PC-3 (cell line): ENCODE data around the gene NEXN. TPM values are rescaled to one million over a fixed set of nuclear protein-coding genes. Genes with fewer than 3 reads are reported as not detected.
A peak's percentile ranks its signal among the peaks of the same experiment; 100 is the strongest.

ENCODE experiments used
- ATAC-seq: fragments of 200-7000 bp; cut with Tn5 transposase; 2 replicates; pipeline ENCODE4 v1.9.1; 2020; ENCODE audit warnings: mild to moderate bottlenecking, moderate library complexity
- BruUV-seq: library from RNA; stranded (reverse); fragments of 400-500 nt; replicated peaks from 2 replicates; lab custom pipeline; 2021; lab: Mats Ljungman, UMichigan
- CTCF ChIA-PET: fragments of 300-600 bp; sonication (Branson Sonifier 250); formaldehyde crosslinking; loops from one replicate; lab custom pipeline; 2022; ENCODE audit warnings: antibody characterized with exemption; lab: Charles Lee
- POLR2A ChIA-PET: fragments of 300-600 bp; sonication (Branson Sonifier 250); formaldehyde crosslinking; loops from one replicate; lab custom pipeline; 2022; ENCODE audit warnings: antibody characterized with exemption; ENCODE audit not compliant: unreplicated experiment; lab: Charles Lee
- DNase-seq: peaks from one replicate; pipeline ENCODE4 v3.0.0-alpha.2; 2015
- H2AFZ ChIP-seq: fragments of 300-600 bp; sonication (generic); 2 replicates; pipeline ENCODE4 v1.6.0; 2016; ENCODE audit warnings: antibody characterized with exemption, low read length
- H3F3A ChIP-seq: fragments of 300-600 bp; sonication (generic); one replicate; pipeline ENCODE4 v1.6.0; 2017; ENCODE audit warnings: antibody characterized with exemption, low read length, control low read depth, mild to moderate bottlenecking; ENCODE audit not compliant: unreplicated experiment
- H3K27ac ChIP-seq: fragments of 300-600 bp; sonication (generic); 2 replicates; pipeline ENCODE4 v1.5.1; 2016; ENCODE audit warnings: mild to moderate bottlenecking, low read length
- H3K27me3 ChIP-seq: fragments of 300-600 bp; sonication (generic); 2 replicates; pipeline ENCODE4 v1.6.1; 2016; ENCODE audit warnings: low read length, mixed read lengths
- H3K36me3 ChIP-seq: fragments of 300-600 bp; sonication (generic); 2 replicates; pipeline ENCODE4 v1.6.1; 2016; ENCODE audit warnings: low read depth, mixed run types, low read length, mixed read lengths
- H3K4me1 ChIP-seq: fragments of 300-600 bp; sonication (generic); 2 replicates; pipeline ENCODE4 v1.5.1; 2016; ENCODE audit warnings: low read length; ENCODE audit not compliant: insufficient read depth
- H3K4me2 ChIP-seq: fragments of 300-600 bp; sonication (generic); 2 replicates; pipeline ENCODE4 v1.6.0; 2016; ENCODE audit warnings: low read length
- H3K4me3 ChIP-seq: fragments of 300-600 bp; sonication (generic); 2 replicates; pipeline ENCODE4 v1.5.1; 2016; ENCODE audit warnings: mild to moderate bottlenecking, low read length, mixed read lengths
- H3K79me2 ChIP-seq: fragments of 300-600 bp; sonication (generic); 2 replicates; pipeline ENCODE4 v1.6.1; 2017; ENCODE audit warnings: low read length, mixed read lengths
- H3K9ac ChIP-seq: fragments of 300-600 bp; sonication (generic); 2 replicates; pipeline ENCODE4 v1.6.0; 2016; ENCODE audit warnings: mild to moderate bottlenecking, low read length
- H3K9me2 ChIP-seq: fragments of 300-600 bp; sonication (generic); replicated peaks from 2 replicates; pipeline ENCODE4 v1.6.1; 2016; ENCODE audit warnings: mixed run types, low read length, mixed read lengths
- H3K9me3 ChIP-seq: fragments of 300-600 bp; sonication (generic); 2 replicates; pipeline ENCODE4 v1.6.1; 2016; ENCODE audit warnings: low read length, mixed read lengths
- H4K20me1 ChIP-seq: fragments of 300-600 bp; sonication (generic); 2 replicates; pipeline ENCODE4 v1.6.1; 2016; ENCODE audit warnings: low read length, mixed read lengths
- EZH2 ChIP-seq: fragments of 300-600 bp; sonication (generic); IDR thresholded peaks from one replicate; pipeline ENCODE4 v1.6.1; 2017; ENCODE audit warnings: antibody characterized with exemption, mild to moderate bottlenecking, low read length; ENCODE audit not compliant: unreplicated experiment
- EZH2phosphoT487 ChIP-seq: fragments of 300-600 bp; sonication (generic); IDR thresholded peaks from 2 replicates; pipeline ENCODE4 v1.6.1; 2018; ENCODE audit warnings: mild to moderate bottlenecking, antibody characterized with exemption, low read length, borderline replicate concordance
- intact Hi-C: fragments of 100-400 bp; cut with micrococcal nuclease; formaldehyde crosslinking; loops from 2 replicates; pipeline ENCODE4 v1.9.0; 2023
- total RNA-seq: library from RNA; depleted of rRNA; stranded (reverse); fragments of >200 nt; gene quantifications from 2 replicates; pipeline ENCODE4 v1.2.3, GENCODE V29; 2014
- TF ChIP-seq, protein P1 (sequence below): fragments of 300-600 bp; sonication (generic); conservative IDR thresholded peaks from 2 replicates; pipeline ENCODE4 v1.5.1; 2017; ENCODE audit warnings: antibody characterized with exemption, low read depth, mild to moderate bottlenecking, low read length

The NEXN gene
- total RNA-seq, 1 experiment from 2014 or later: 3.5 TPM

DNA sequence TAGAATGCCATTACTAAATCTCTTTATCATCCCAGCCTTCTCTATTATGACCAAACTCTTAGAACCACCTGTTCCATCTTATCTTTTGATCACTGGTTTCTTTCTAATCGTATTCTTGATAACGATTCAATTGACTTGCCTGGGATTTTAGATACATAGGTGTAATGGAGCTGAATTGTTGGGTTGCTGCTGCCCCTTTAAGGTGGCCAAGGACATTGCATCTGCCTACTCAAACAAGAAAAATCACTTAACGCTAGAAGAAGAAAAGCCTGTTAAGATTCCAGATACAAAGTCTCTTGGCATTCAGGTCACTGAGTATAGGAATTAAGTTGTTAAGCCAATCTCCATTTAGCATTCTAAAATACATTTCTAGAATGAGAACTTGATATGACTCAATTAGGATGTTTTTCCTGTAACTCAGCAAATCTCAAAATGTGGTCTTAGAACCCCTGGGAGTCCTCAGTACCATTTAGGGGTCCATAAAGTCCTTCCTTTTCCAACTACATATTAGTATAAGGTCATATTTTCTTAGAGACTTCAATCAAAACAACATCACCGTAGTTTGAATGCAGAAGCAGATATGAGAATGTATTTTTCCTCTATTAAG is 12.4 kb downstream of the NEXN start:
- Histone ChIP-seq H3F3A (no peaks in the 10 kb centered on the region), H3K36me3 (no peaks in the 10 kb centered on the region), H4K20me1 (no peaks in the 10 kb centered on the region), H3K4me1 (peaks cover 10% of the 10 kb centered on the region), H3K27me3 (no peaks in the 10 kb centered on the region), H3K9me3 (no peaks in the 10 kb centered on the region), H3K9me2 (no peaks in the 10 kb centered on the region), H3K9ac (no peak overlapping the region), H3K27ac (no peak overlapping the region), H3K79me2 (no peaks in the 10 kb centered on the region), H3K4me3 (no peak overlapping the region), H3K4me2 (no peak overlapping the region), H2AFZ (no peak overlapping the region)
- no TSS peak for BruUV-seq
- peak; percentile 85 for ATAC-seq
- TF ChIP-seq, protein P1, sequence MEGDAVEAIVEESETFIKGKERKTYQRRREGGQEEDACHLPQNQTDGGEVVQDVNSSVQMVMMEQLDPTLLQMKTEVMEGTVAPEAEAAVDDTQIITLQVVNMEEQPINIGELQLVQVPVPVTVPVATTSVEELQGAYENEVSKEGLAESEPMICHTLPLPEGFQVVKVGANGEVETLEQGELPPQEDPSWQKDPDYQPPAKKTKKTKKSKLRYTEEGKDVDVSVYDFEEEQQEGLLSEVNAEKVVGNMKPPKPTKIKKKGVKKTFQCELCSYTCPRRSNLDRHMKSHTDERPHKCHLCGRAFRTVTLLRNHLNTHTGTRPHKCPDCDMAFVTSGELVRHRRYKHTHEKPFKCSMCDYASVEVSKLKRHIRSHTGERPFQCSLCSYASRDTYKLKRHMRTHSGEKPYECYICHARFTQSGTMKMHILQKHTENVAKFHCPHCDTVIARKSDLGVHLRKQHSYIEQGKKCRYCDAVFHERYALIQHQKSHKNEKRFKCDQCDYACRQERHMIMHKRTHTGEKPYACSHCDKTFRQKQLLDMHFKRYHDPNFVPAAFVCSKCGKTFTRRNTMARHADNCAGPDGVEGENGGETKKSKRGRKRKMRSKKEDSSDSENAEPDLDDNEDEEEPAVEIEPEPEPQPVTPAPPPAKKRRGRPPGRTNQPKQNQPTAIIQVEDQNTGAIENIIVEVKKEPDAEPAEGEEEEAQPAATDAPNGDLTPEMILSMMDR: peak; percentile 93
- TF ChIP-seq EZH2phosphoT487: no peak
- POLR2A ChIA-PET: no interaction called here
- DNase-seq: peak; percentile 69
- intact Hi-C loops: loop anchor here (1.0 to 5.0 kb wide), 5 partner anchors 27 to 752 kb away; partner anchors contain the start of gene USP33
- CTCF ChIA-PET: no interaction called here

DNA sequence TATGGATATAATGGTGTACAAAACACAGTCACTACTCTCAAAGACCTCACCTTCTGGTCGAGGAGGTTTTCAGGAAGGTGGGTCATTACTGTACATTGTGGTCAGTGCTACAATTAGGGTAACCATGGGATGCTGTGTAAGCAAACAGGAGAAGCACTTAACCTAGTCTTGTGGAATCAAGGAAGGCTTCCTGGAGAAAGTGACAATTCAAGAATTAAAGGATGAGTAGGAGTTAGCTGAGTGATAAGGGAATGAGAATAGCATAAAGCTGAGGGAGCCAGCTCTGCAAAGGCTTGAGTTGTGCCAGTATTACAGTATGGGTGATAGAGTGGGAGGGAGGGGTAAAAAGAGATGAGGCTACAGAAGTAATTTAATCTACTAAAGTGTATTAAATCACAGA is 17.2 kb downstream of the NEXN start:
- ChIA-PET CTCF (no interaction called here), POLR2A (no interaction called here)
- TF ChIP-seq, protein P1: no peak
- no peak for TF ChIP-seq EZH2
- no peak for TF ChIP-seq EZH2phosphoT487
- ATAC-seq (no peak), DNase-seq (no peak)
- H3F3A ChIP-seq: no peaks in the 10 kb centered on the region
- H2AFZ ChIP-seq: no peak overlapping the region
- no peaks in the 10 kb centered on the region for H3K9me2 ChIP-seq
- no TSS peak for BruUV-seq
- H3K9me3 ChIP-seq: no peaks in the 10 kb centered on the region
- H4K20me1 ChIP-seq: no peaks in the 10 kb centered on the region
- no peak overlapping the region for H3K27ac ChIP-seq
- H3K4me2 ChIP-seq: no peak overlapping the region
- H3K27me3 ChIP-seq: no peaks in the 10 kb centered on the region
- H3K9ac ChIP-seq: no peak overlapping the region
- H3K79me2 ChIP-seq: no peaks in the 10 kb centered on the region
- H3K4me1 ChIP-seq: peaks cover under 1% of the 10 kb centered on the region; the same call in 1 of the 2 replicates
- intact Hi-C loops: no loop called here
- no peak overlapping the region for H3K4me3 ChIP-seq
- H3K36me3 ChIP-seq: no peaks in the 10 kb centered on the region

DNA sequence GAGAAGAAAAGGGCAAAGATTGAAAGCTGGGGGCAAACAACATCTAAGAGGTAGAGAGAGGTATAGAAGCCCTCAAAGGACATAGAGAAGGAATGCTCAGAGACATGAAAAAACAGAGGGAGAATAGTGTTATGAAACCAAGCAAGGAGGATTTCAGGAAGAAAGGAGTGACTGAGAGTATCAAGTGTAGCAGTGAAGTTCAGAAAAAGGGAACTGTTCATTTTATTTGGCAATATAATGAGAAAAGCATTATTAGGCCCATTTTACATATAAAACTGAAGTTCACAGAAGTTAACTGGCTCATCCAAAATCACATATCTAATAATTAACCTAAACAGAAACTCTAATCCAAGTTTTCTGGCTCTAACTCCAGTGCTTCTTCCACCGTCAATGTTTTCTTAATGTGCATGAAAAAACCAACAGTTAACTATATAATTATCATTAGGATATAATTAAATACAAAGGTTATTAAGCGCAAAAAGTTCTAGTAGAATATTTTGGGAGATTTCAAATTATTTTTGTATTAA is 17.7 kb downstream of the NEXN start:
- H3K27me3 ChIP-seq: no peaks in the 10 kb centered on the region
- H3K4me3 ChIP-seq: no peak overlapping the region
- no peaks in the 10 kb centered on the region for H3K9me2 ChIP-seq
- TF ChIP-seq EZH2: no peak
- TF ChIP-seq, protein P1: no peak
- no peak for TF ChIP-seq EZH2phosphoT487
- no peaks in the 10 kb centered on the region for H3K36me3 ChIP-seq
- H3K4me1 ChIP-seq: no peaks in the 10 kb centered on the region
- no peak overlapping the region for H2AFZ ChIP-seq
- no peaks in the 10 kb centered on the region for H3F3A ChIP-seq
- H3K4me2 ChIP-seq: no peak overlapping the region
- ATAC-seq: no peak
- ChIA-PET POLR2A (no interaction called here), CTCF (no interaction called here)
- H3K79me2 ChIP-seq: no peaks in the 10 kb centered on the region
- no peak overlapping the region for H3K9ac ChIP-seq
- BruUV-seq: no TSS peak
- no peak for DNase-seq
- H3K27ac ChIP-seq: no peak overlapping the region
- no peaks in the 10 kb centered on the region for H4K20me1 ChIP-seq
- no peaks in the 10 kb centered on the region for H3K9me3 ChIP-seq
- intact Hi-C loops: no loop called here
